Islet of Langerhans (tissue), 1 donor: ENCODE data around the gene COL28A1.

ENCODE experiments used
- FAIRE-seq: peaks from one replicate; lab custom pipeline; 2011; peaks lifted over from hg19 to GRCh38; lab: Jason Lieb, UNC

COL28A1 gene

GRCh38 chr7:7330997-7331396, 204.7 kb downstream of the COL28A1 start:
- FAIRE-seq: no peak

GRCh38 chr7:7329326-7329725, 206.3 kb downstream of the COL28A1 start:
- FAIRE-seq: no peak

GRCh38 chr7:7327423-7327822, 208.2 kb downstream of the COL28A1 start:
- FAIRE-seq: no peak

- FAIRE-seq: no peak
Observed at GRCh38 chr7:7324698-7325097, 211.0 kb downstream of the COL28A1 start.

- no peak for FAIRE-seq
Observed at GRCh38 chr7:7323921-7324320, 211.8 kb downstream of the COL28A1 start.

GRCh38 chr7:7323352-7323751, 212.3 kb downstream of the COL28A1 start:
- no peak for FAIRE-seq

- no peak for FAIRE-seq
Observed at GRCh38 chr7:7321681-7322080, 214.0 kb downstream of the COL28A1 start.

- FAIRE-seq: no peak
Observed at GRCh38 chr7:7318601-7319000, 217.1 kb downstream of the COL28A1 start.

GRCh38 chr7:7317850-7318249, 217.8 kb downstream of the COL28A1 start:
- FAIRE-seq: no peak

GRCh38 chr7:7315851-7316250, 219.8 kb downstream of the COL28A1 start:
- FAIRE-seq: no peak

GRCh38 chr7:7312323-7312722, 223.3 kb downstream of the COL28A1 start:
- FAIRE-seq: no peak

- no peak for FAIRE-seq
Observed at GRCh38 chr7:7311001-7311400, 224.7 kb downstream of the COL28A1 start.

GRCh38 chr7:7309203-7309602, 226.5 kb downstream of the COL28A1 start:
- no peak for FAIRE-seq
